HG02852 (cell line): ENCODE measurements around the gene ARHGEF11.

Source experiments
- ATAC-seq: cut with Tn5 transposase; IDR thresholded peaks from one replicate; pipeline ENCODE4 v1.9.1; 2021; ENCODE audit warnings: mild to moderate bottlenecking, moderate library complexity; ENCODE audit not compliant: unreplicated experiment

ARHGEF11 gene

DNA sequence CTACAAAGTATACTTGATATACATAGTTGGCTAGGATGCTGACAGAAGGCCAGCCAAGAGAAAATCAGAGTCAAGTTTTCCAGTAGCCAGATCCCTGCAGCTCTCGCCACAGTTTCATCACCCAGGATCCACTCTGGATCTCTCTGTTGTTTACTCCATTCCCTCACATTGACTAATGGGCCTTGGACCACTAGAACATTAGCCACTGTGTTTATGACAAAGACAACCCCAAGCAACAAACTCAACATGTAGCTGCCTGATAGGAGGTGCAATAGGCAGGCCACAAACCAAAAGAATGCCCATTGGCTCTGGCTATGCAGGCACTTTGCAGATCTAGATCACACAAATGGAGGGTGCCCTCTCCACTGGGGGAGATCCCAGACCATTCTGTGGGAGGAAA is 44.2 kb downstream of the ARHGEF11 start:
- no peak for ATAC-seq

DNA sequence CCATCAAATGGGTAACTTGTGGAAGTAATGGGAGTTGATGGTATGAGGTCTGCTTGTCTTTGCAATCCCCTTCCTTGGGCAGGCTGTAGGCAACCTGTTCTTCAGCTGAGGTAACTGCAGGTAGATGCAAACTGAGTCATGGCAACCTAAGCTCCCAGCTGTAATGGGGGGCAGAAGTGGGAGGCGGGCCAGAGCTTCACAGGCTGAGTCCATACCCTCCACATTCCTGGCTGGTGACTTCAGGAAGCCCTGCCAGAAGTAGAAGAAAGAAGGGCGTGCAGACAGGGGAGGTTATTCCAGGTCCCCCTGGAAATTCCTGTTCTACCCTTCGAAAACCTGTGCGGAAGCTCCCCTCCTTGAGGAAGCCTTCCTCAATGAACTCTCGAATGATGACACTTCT is 44.9 kb downstream of the ARHGEF11 start:
- ATAC-seq: no peak

DNA sequence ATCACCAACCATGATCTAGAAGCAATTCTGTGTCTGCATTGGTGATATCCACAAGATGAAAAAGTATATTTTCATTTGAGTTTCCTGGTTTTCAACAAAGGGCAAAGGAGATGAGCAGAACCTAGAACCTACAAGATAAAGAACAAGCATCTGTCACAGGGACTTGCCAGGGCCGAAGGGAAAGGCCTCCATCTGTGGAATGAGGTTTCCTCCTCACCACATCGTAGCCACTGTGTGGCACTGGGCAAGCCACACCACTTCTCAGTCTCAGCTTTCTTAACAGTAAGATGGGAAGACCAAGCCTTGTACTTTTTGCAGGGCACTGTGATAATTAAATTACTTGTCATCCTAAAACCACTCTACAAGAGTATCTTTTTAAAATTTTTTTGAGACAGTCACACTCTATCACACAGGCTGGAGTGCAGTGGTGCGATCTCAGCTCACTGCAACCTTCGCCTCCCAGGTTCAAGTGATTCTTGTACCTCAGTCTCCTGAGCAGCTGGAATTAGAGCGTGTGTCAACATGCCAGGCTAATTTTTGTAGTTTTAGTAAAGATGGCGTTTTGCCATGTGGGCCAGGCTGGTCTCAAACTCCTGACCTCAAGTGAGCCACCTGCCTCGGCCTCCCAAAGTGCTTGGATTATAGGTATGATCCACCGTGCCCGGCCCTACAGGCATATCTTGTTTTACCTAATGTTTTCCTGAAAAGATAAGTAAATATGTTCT is 45.8 kb downstream of the ARHGEF11 start:
- ATAC-seq: no peak

- ATAC-seq: no peak
These were observed 46.6 kb downstream of the ARHGEF11 start for GRCh38 chr1:156998840-156999500.

- ATAC-seq: no peak
These were observed 47.2 kb downstream of the ARHGEF11 start for GRCh38 chr1:156998301-156998700.

GRCh38 chr1:156995412-156995811 is 50.1 kb downstream of the ARHGEF11 start:
- ATAC-seq: no peak

DNA sequence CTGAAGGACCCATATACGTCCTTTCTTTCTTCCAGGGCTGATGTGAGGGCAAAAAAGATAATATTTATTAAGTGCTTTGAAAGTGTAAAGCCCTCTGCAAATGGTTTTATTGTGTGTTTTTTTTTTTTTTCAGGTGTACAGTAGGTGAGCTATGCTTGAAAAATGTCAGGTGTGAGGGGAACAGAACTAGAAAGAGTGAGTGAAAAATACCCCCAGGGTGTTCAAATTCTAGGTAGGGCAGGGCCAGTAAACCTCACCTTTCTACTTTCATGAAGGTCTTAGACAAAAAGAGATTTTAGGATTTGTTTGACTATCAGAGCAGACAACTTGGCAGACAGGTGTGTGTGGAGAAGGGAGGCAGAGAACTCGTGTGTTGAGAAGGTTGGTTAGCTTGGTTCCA is 51.3 kb downstream of the ARHGEF11 start:
- ATAC-seq: no peak

DNA sequence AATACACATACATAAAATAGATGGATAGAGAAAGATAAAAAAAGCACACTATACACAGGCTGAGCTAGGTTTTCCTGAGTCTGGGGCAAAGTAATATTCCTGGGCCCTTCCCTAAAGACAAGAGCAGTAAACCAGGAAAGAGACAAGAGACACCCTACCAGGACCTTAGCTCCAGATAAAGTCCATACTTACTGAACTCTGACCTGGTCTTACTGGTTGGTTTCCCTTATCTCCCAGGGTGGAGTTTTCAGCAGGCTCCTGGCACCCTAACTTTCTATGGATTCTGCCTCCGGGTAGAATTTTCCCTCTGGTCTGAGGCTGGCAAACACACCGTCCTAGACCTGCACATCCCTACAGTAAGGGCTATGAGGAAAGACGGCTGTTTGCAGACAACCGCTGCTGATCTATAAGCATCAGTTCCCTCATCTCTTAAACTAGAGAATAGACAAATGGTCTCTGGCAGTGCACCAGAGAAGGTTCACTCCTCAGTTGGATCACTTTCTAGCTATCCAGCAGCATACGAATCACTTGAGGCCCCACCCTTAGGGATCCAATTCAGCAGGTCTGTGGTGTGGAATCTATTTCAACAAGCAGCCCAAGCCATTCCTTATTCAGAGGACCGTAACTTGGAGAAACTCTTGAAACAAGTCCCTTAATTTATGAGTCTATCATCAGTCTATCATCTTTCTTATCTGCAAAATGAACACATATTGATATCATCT is 52.0 kb downstream of the ARHGEF11 start:
- no peak for ATAC-seq

DNA sequence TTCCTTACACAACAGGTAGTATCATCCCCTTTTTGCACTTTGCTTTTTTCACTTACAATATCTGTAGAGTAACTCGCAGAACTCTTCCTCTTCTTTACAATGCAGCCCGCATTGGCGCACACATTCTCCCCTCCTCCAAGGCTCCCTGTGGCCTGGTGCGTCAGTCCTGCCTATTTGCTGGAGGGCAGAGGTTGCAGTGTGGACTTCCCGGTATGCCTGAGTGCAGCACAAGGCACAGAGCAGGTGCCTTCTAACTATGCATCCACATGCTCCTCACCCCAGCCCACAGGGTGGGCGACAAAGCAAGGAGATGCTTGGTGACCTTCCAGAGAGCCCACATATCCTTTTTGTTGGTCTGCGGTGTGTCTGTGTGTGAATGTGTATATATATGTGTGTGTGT is 53.3 kb downstream of the ARHGEF11 start:
- no peak for ATAC-seq

GRCh38 chr1:156987715-156988114 is 57.8 kb downstream of the ARHGEF11 start:
- ATAC-seq: no peak

GRCh38 chr1:156980551-156980950 is 65.0 kb downstream of the ARHGEF11 start:
- ATAC-seq: no peak

DNA sequence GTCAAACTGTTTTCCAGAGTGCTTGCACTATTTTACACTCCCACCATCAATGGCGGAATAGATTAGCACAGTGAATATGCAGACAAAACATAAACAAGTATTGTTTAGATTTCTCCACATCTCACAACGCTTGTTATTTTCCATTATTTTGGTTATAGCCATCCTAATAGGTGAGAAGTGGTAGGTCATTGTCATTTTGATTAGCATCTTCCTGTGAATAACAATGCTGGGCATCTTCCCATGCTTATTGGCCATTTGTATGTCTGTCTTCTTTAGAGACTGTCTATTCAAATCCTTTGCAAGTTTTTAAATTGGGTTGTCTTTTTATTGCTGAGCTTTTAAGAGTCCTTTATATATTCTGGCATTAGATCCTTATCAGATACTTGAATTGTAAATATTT is 70.5 kb downstream of the ARHGEF11 start:
- no peak for ATAC-seq

GRCh38 chr1:156973417-156973816 is 72.1 kb downstream of the ARHGEF11 start:
- no peak for ATAC-seq

GRCh38 chr1:156970017-156970416 is 75.5 kb downstream of the ARHGEF11 start:
- ATAC-seq: no peak

DNA sequence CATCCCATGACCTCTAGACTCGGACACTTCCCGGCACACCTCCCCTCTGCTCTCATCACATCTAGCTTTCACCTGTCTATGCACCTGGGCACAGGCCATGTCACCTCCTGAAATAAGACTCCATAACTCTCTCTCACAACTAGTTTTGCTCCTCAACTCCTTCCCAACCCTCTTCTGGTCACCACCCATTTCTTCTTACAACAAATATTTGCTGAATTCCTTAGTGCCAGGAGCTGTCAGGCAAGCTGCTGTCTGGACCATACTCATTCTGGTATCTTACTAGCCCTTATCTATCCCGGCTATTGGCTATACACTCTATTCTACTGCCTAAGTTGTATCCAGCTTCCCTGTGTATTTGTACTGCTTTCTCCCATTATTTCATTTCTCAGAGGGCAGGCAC is 76.0 kb downstream of the ARHGEF11 start:
- no peak for ATAC-seq

DNA sequence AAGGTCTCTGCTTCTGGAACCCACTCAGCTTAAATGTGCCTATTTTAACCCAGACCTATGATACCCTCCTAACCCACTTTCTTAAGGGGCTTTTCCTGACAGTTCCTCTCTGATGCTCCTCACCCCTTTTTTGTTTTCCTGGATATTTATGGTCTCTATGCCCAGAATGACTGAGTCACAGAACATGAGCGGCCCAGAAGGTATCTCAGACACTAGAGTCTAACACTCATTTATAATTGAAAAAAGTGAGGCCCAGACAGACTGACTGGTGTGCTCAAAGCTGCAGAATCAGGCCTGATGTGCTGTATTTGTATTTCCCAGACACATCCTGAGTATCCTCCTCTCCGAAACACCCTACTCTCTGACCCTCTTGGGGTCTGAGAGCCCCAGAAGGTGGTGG is 81.1 kb downstream of the ARHGEF11 start:
- no peak for ATAC-seq

GRCh38 chr1:156963621-156964020 is 81.9 kb downstream of the ARHGEF11 start:
- no peak for ATAC-seq

DNA sequence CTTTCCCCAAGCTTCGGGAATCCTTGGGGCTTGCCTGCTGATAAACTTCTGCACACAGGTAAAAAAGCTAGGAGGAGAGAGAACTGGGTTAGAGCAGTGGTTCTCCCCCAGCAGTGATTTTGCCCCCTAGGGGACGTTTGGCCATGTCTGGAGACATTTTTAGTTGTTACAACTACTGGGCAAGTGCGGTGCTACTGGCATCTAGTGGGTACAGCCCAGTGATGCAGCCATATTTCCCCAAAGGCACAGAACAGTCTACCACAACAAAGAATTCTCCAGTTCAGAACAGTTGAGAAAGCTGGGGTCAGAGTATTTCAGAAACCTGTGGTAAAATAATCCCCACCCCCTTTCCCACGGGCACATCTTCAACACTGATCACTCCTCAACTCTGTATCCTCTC is 83.8 kb downstream of the ARHGEF11 start:
- ATAC-seq: no peak

- no peak for ATAC-seq
These were observed 85.6 kb downstream of the ARHGEF11 start for GRCh38 chr1:156959925-156960324.

- no peak for ATAC-seq
These were observed 86.1 kb downstream of the ARHGEF11 start for GRCh38 chr1:156959414-156959813.

- no peak for ATAC-seq
These were observed 87.3 kb downstream of the ARHGEF11 start for GRCh38 chr1:156958247-156958714.

- no peak for ATAC-seq
These were observed 87.9 kb downstream of the ARHGEF11 start for GRCh38 chr1:156957634-156958033.
